A549 (cell line): ENCODE measurements around the gene TMEM184C. TPM values are rescaled to one million over a fixed set of nuclear protein-coding genes. Genes with fewer than 3 reads are reported as not detected.

Source experiments
- ATAC-seq, 2 experiments: fragments of 200-7000 bp in 1 of 2; fragments of >200 bp in 1 of 2; cut with Nextera tagmentation in 1 of 2; cut with Tn5 transposase in 1 of 2; 3 replicates each; pipeline versions ENCODE4 v1.8.0 to v1.9.1; 2018 to 2020; ENCODE audit warnings: mild to moderate bottlenecking in 1 of 2, moderate library complexity in 1 of 2
- CTCF ChIA-PET: fragments of 300-600 bp; sonication (Branson Sonifier 250); formaldehyde crosslinking; extraction: SDS; loops from one replicate; lab custom pipeline; 2021; ENCODE audit warnings: antibody characterized with exemption, inconsistent platforms; lab: Yijun Ruan, JAX
- POLR2A ChIA-PET: fragments of 350-600 bp; formaldehyde crosslinking; extraction: SDS; loops from one replicate; lab custom pipeline; 2021; ENCODE audit warnings: antibody characterized with exemption, inconsistent platforms; lab: Yijun Ruan, JAX
- DNase-seq, 2 experiments: peaks; one replicate each; pipeline versions ENCODE4 v3.0.0 to v3.0.0-alpha.2; 2011 to 2016; ENCODE audit warnings: low read depth in 1 of 2, low spot score in 1 of 2
- FAIRE-seq: peaks from 2 replicates; lab custom pipeline; 2011; peaks lifted over from hg19 to GRCh38; lab: Jason Lieb, UNC
- H3K27ac ChIP-seq, 2 experiments: fragments of >200 bp; sonication (Bioruptor Twin); formaldehyde crosslinking; 3 replicates each; pipeline ENCODE4 v1.5.1; 2016 to 2017
- H3K4me1 ChIP-seq: fragments of >200 bp; sonication (Bioruptor Twin); formaldehyde crosslinking; 3 replicates; pipeline ENCODE4 v1.6.1; 2016
- H3K4me2 ChIP-seq: fragments of >200 bp; sonication (Bioruptor Twin); formaldehyde crosslinking; 3 replicates; pipeline ENCODE4 v1.6.1; 2016
- H3K4me3 ChIP-seq: fragments of >200 bp; sonication (Bioruptor Twin); formaldehyde crosslinking; 3 replicates; pipeline ENCODE4 v1.5.1; 2016
- H3K9me3 ChIP-seq: fragments of >200 bp; sonication (Bioruptor Twin); formaldehyde crosslinking; 3 replicates; pipeline ENCODE4 v1.6.1; 2016
- BCL3 ChIP-seq: fragments of >200 bp; sonication (Bioruptor Twin); formaldehyde crosslinking; IDR thresholded peaks from 3 replicates; pipeline ENCODE4 v1.6.1; 2016
- BHLHE40 ChIP-seq: IDR thresholded peaks from 2 replicates; pipeline ENCODE4 v1.6.1; 2012; ENCODE audit warnings: low read depth, low read length, inconsistent platforms
- CBX8 ChIP-seq: fragments of 200-600 bp; sonication (generic); IDR thresholded peaks from 2 replicates; pipeline ENCODE4 v1.6.1; 2016
- CEBPB ChIP-seq, 2 experiments: fragments of >200 bp in 1 of 2; sonication (Bioruptor Twin) in 1 of 2; formaldehyde crosslinking in 1 of 2; IDR thresholded peaks; 2 replicates each; pipeline ENCODE4 v1.6.1; 2012 to 2016
- E2F6 ChIP-seq: IDR thresholded peaks from 2 replicates; pipeline ENCODE4 v1.6.1; 2012; ENCODE audit warnings: low read depth, borderline replicate concordance
- EHF ChIP-seq: fragments of 250-450 bp; sonication (Bioruptor Pico); IDR thresholded peaks from 2 replicates; pipeline ENCODE4 v1.5.0; 2020; ENCODE audit warnings: mild to moderate bottlenecking
- EHMT2 ChIP-seq: fragments of 200-600 bp; sonication (generic); IDR thresholded peaks from 2 replicates; pipeline ENCODE4 v1.6.1; 2016; ENCODE audit warnings: antibody characterized with exemption, low read depth, mild to moderate bottlenecking, moderate library complexity
- ELK1 ChIP-seq: fragments of 150-350 bp; IDR thresholded peaks from 2 replicates; pipeline ENCODE4 v1.6.1; 2014; ENCODE audit warnings: low read depth, mild to moderate bottlenecking, low read length
- HEYL ChIP-seq: fragments of 250-450 bp; sonication (Bioruptor Pico); IDR thresholded peaks from 2 replicates; pipeline ENCODE4 v1.8.0; 2021; ENCODE audit warnings: mild to moderate bottlenecking, moderate library complexity
- HOXB13 ChIP-seq: fragments of 250-450 bp; sonication (Bioruptor Pico); IDR thresholded peaks from 2 replicates; pipeline ENCODE4 v1.5.0; 2020; ENCODE audit warnings: low read depth, mild to moderate bottlenecking, moderate library complexity
- HOXB5 ChIP-seq: fragments of 250-450 bp; sonication (Bioruptor Pico); IDR thresholded peaks from 2 replicates; pipeline ENCODE4 v1.5.0; 2020; ENCODE audit warnings: mild to moderate bottlenecking, moderate library complexity
- MAX ChIP-seq: IDR thresholded peaks from 2 replicates; pipeline ENCODE4 v1.6.1; 2012
- PHF8 ChIP-seq: fragments of 200-600 bp; sonication (generic); IDR thresholded peaks from 2 replicates; pipeline ENCODE4 v1.6.1; 2016; ENCODE audit warnings: low read depth, mild to moderate bottlenecking, antibody characterized with exemption, moderate library complexity, borderline replicate concordance
- POLR2A ChIP-seq: IDR thresholded peaks from 2 replicates; pipeline ENCODE4 v1.6.1; 2012; ENCODE audit warnings: mild to moderate bottlenecking, low read length
- POLR2AphosphoS2 ChIP-seq: conservative IDR thresholded peaks from 2 replicates; pipeline ENCODE4 v1.6.1; 2012; ENCODE audit warnings: low read length, improper control_type of control experiment, inconsistent platforms
- RAD21 ChIP-seq, 2 experiments: fragments of >200 bp in 1 of 2; sonication (Bioruptor Twin) in 1 of 2; formaldehyde crosslinking in 1 of 2; IDR thresholded peaks in 1 of 2; conservative IDR thresholded peaks in 1 of 2; 2 replicates in 1 of 2; 3 replicates in 1 of 2; pipeline ENCODE4 v1.6.1; 2012 to 2018; ENCODE audit warnings: inconsistent platforms in 1 of 2
- RCOR1 ChIP-seq: fragments of 150-350 bp; IDR thresholded peaks from 2 replicates; pipeline ENCODE4 v1.6.1; 2014; ENCODE audit warnings: antibody characterized with exemption, low read length, low read depth
- RNF2 ChIP-seq: fragments of 200-600 bp; sonication (generic); IDR thresholded peaks from 2 replicates; pipeline ENCODE4 v1.6.1; 2016; ENCODE audit warnings: low read depth, mild to moderate bottlenecking, antibody characterized with exemption, moderate library complexity, borderline replicate concordance
- SREBF2 ChIP-seq: fragments of 450-650 bp; IDR thresholded peaks from 2 replicates; pipeline ENCODE4 v1.6.1; 2014; ENCODE audit warnings: mild to moderate bottlenecking, moderate library complexity
- USF2 ChIP-seq: fragments of 450-650 bp; IDR thresholded peaks from 2 replicates; pipeline ENCODE4 v1.6.1; 2014; ENCODE audit warnings: antibody characterized with exemption
- ZC3H11A ChIP-seq: fragments of 450-650 bp; IDR thresholded peaks from 2 replicates; pipeline ENCODE4 v1.6.1; 2014; ENCODE audit warnings: antibody characterized with exemption, mild to moderate bottlenecking
- WGBS: methylation state at CpG from one replicate; pipeline ENCODE4 v1.1.6; 2017; ENCODE audit errors: missing lambda C conversion rate; 5-methylcytosine and 5-hydroxymethylcytosine counted together
- polyA plus RNA-seq, 4 experiments: library from polyadenylated mRNA; depleted of rRNA in 3 of 4; stranded (reverse); fragments of >200 nt; fragmentation: RNase III in 1 of 4; extraction: RNeasy Plus Mini Kit Qiagen cat#74134 plus additional on column Dnase treatment in 1 of 4; gene quantifications; 2 replicates in 3 of 4; 3 replicates in 1 of 4; pipeline ENCODE4 v1.2.3, GENCODE V29; 2011 to 2017

Gene TMEM184C
- polyA plus RNA-seq, 2 of the 4 experiments (the other 2 are of a cell fraction), result 17.6 to 25.2 TPM

- Histone ChIP-seq H3K4me1 (peaks cover 26% of the 10 kb centered on the region), H3K4me2 (no peak overlapping the region), H3K27ac (peak overlapping the region; percentile 25 to 57; a peak in 4 of 6 replicates), H3K4me3 (no peak overlapping the region)
- FAIRE-seq (no peak), ATAC-seq (no peak), DNase-seq (no peak)
- POLR2A ChIA-PET, result no interaction called here
- WGBS, result 68% methylated on average over 3 of the region's 3 CpGs
- TF ChIP-seq E2F6, result no peak
- no peak for TF ChIP-seq POLR2A
- no peak for TF ChIP-seq ZC3H11A
- TF ChIP-seq RNF2, result no peak
- TF ChIP-seq RAD21 (conservative IDR thresholded peaks at IDR 0.05 in 1 of 2, IDR thresholded peaks at IDR 0.05 in 1 of 2), result no peak
- TF ChIP-seq SREBF2, result no peak
- TF ChIP-seq POLR2AphosphoS2, result no peak
- TF ChIP-seq RCOR1, result no peak
- TF ChIP-seq HEYL (CRISPR knock-in tag), result no peak
- no peak for TF ChIP-seq EHF (CRISPR knock-in tag)
- no peak for TF ChIP-seq CBX8
- TF ChIP-seq, all 56 proteins: peak for 0
- CTCF ChIA-PET, result interaction anchor here (1.6 kb wide), 1 partner anchor 60 kb away, joined by 3 read pairs; no protein-coding TSS in a partner anchor
- no peaks in the 10 kb centered on the region for H3K9me3 ChIP-seq
Measured at GRCh38 chr4:147578593-147578992, 38.6 kb upstream of the TMEM184C start.

- no peaks in the 10 kb centered on the region for H3K9me3 ChIP-seq
- H3K4me2 ChIP-seq, result no peak overlapping the region
- CTCF ChIA-PET, result interaction anchor here (1.2 to 3.4 kb wide), 3 partner anchors 10 to 62 kb away, joined by 3 to 13 read pairs (median 4); no protein-coding TSS in a partner anchor
- WGBS, result 0% methylated on average over 1 of the region's 1 CpG
- TF ChIP-seq CEBPB (IDR thresholded peaks at IDR 0.05) (no peak), EHMT2 (no peak), MAX (no peak), BHLHE40 (no peak), ZC3H11A (no peak)
- FAIRE-seq (no peak), ATAC-seq (no peak), DNase-seq (no peak)
- no peak overlapping the region for H3K27ac ChIP-seq
- POLR2A ChIA-PET, result no interaction called here
- H3K4me1 ChIP-seq, result peaks cover 26% of the 10 kb centered on the region
- no peak overlapping the region for H3K4me3 ChIP-seq
Measured at GRCh38 chr4:147580396-147580795, 36.8 kb upstream of the TMEM184C start.

- H3K4me2 ChIP-seq, result no peak overlapping the region
- H3K4me1 ChIP-seq, result peaks cover 26% of the 10 kb centered on the region
- ATAC-seq, result no peak
- CTCF ChIA-PET, result interaction anchor here (1.4 to 3.4 kb wide), 3 partner anchors 8 to 285 kb away, joined by 4 to 13 read pairs (median 4); no protein-coding TSS in a partner anchor
- DNase-seq, result no peak
- H3K27ac ChIP-seq, result peak overlapping the region in 1 of 2 experiments; percentile 50; a peak in 2 of 6 replicates
- H3K4me3 ChIP-seq, result no peak overlapping the region
- no peaks in the 10 kb centered on the region for H3K9me3 ChIP-seq
- WGBS, result 78% methylated on average over 6 of the region's 6 CpGs
- TF ChIP-seq BHLHE40 (no peak), ELK1 (no peak)
- no peak for FAIRE-seq
- POLR2A ChIA-PET, result no interaction called here
Measured at GRCh38 chr4:147581606-147582350, 35.4 kb upstream of the TMEM184C start.

- Histone ChIP-seq H3K4me3 (no peak overlapping the region), H3K9me3 (no peaks in the 10 kb centered on the region), H3K27ac (no peak overlapping the region), H3K4me2 (no peak overlapping the region; the same call in 2 of the 3 replicates), H3K4me1 (peaks cover 22% of the 10 kb centered on the region)
- DNase-seq (peak in 1 of 2 experiments; percentile 21), ATAC-seq (no peak), FAIRE-seq (no peak)
- ChIA-PET POLR2A (no interaction called here), CTCF (interaction anchor here (1.4 to 3.4 kb wide), 2 partner anchors 8 to 284 kb away, joined by 4 to 13 read pairs; no protein-coding TSS in a partner anchor)
- TF ChIP-seq USF2 (no peak), BCL3 (no peak), CEBPB (IDR thresholded peaks at IDR 0.05) (0 out of 4 replicates have a peak, but pooled peaks of 1 of the 2 experiments have one; percentile 35), PHF8 (no peak), HOXB13 (CRISPR knock-in tag) (no peak), ZC3H11A (no peak), HOXB5 (CRISPR knock-in tag) (no peak)
Measured at GRCh38 chr4:147582386-147583060, 34.7 kb upstream of the TMEM184C start.
